SK-N-SH (cell line): ENCODE measurements around the gene FGF7. TPM values are rescaled to one million over a fixed set of nuclear protein-coding genes. Genes with fewer than 3 reads are reported as not detected.

Source experiments
- CTCF ChIA-PET: fragments of 300-600, 350-600 bp; formaldehyde crosslinking; extraction: SDS; loops from one replicate; lab custom pipeline; 2021; lab: Yijun Ruan, JAX
- POLR2A ChIA-PET: fragments of 350-600 bp; sonication (Branson Sonifier 250); formaldehyde crosslinking; extraction: SDS; loops from one replicate; lab custom pipeline; 2020; ENCODE audit warnings: antibody characterized with exemption, inconsistent platforms; lab: Yijun Ruan, JAX
- DNase-seq: peaks from one replicate; pipeline ENCODE4 v3.0.0; 2012
- H2AFZ ChIP-seq: fragments of 200-600 bp; sonication (generic); 2 replicates; pipeline ENCODE4 v1.8.1; 2016; ENCODE audit warnings: antibody characterized with exemption, mild to moderate bottlenecking, low read depth
- H3F3A ChIP-seq: fragments of 200-600 bp; sonication (generic); replicated peaks from 2 replicates; pipeline ENCODE3; 2016; ENCODE audit warnings: antibody characterized with exemption, mild to moderate bottlenecking; ENCODE audit not compliant: insufficient read depth
- H3K27ac ChIP-seq, 2 experiments: fragments of 200-500 bp in 1 of 2; fragments of 200-600 bp in 1 of 2; sonication (Bioruptor generic) in 1 of 2; sonication (generic), shearing (Covaris generic) in 1 of 2; 2 replicates each; pipeline versions ENCODE4 v1.5.1 to v1.6.1; 2014 to 2016; ENCODE audit warnings: low read depth in 2 of 2, inconsistent platforms in 1 of 2, low read length in 1 of 2, mild to moderate bottlenecking in 1 of 2, mixed read lengths in 1 of 2
- H3K27me3 ChIP-seq: fragments of 200-600 bp; sonication (generic), shearing (Covaris generic); 2 replicates; pipeline ENCODE4 v1.6.1; 2016; ENCODE audit warnings: mixed run types; ENCODE audit not compliant: insufficient read depth
- H3K36me3 ChIP-seq, 2 experiments: fragments of 200-500 bp in 1 of 2; fragments of 200-600 bp in 1 of 2; sonication (Bioruptor generic) in 1 of 2; sonication (generic) in 1 of 2; replicated peaks in 1 of 2; 2 replicates each; pipeline versions ENCODE3 to v1.5.1; 2014 to 2016; ENCODE audit warnings: low read length in 1 of 2, mild to moderate bottlenecking in 1 of 2; ENCODE audit not compliant: insufficient read depth in 2 of 2, control insufficient read depth in 1 of 2
- H3K4me1 ChIP-seq, 2 experiments: fragments of 200-500 bp in 1 of 2; fragments of 200-600 bp in 1 of 2; sonication (Bioruptor generic) in 1 of 2; sonication (generic), shearing (Covaris generic) in 1 of 2; 2 replicates each; pipeline versions ENCODE4 v1.5.1 to v1.6.1; 2014 to 2016; ENCODE audit warnings: low read depth in 1 of 2, low read length in 1 of 2, mixed run types in 1 of 2; ENCODE audit not compliant: insufficient read depth in 2 of 2, control insufficient read depth in 1 of 2
- H3K4me2 ChIP-seq: fragments of 200-600 bp; sonication (generic), shearing (Covaris generic); 2 replicates; pipeline ENCODE4 v1.6.1; 2017; ENCODE audit warnings: mixed run types
- H3K4me3 ChIP-seq, 2 experiments: fragments of 200-500 bp in 1 of 2; fragments of 200-600 bp in 1 of 2; sonication (Bioruptor generic) in 1 of 2; sonication (generic), shearing (Covaris generic) in 1 of 2; 2 replicates each; pipeline versions ENCODE4 v1.5.1 to v1.8.1; 2014 to 2016; ENCODE audit warnings: low read depth in 2 of 2, inconsistent platforms in 1 of 2, low read length in 1 of 2, mild to moderate bottlenecking in 1 of 2, mixed read lengths in 1 of 2, moderate library complexity in 1 of 2
- H3K79me2 ChIP-seq: fragments of 200-600 bp; sonication (generic); 2 replicates; pipeline ENCODE4 v1.8.1; 2017; ENCODE audit warnings: mild to moderate bottlenecking; ENCODE audit not compliant: insufficient read depth
- H3K9ac ChIP-seq: fragments of 200-600 bp; sonication (generic); 2 replicates; pipeline ENCODE4 v1.6.1; 2017; ENCODE audit warnings: mixed run types
- H3K9me2 ChIP-seq: fragments of 200-600 bp; sonication (generic); 2 replicates; pipeline ENCODE4 v1.6.1; 2017; ENCODE audit warnings: mixed run types
- H3K9me3 ChIP-seq: fragments of 200-600 bp; sonication (generic); 2 replicates; pipeline ENCODE4 v1.6.1; 2017; ENCODE audit warnings: mixed run types, mild to moderate bottlenecking, moderate library complexity
- H4K20me1 ChIP-seq: fragments of 200-600 bp; sonication (generic); 2 replicates; pipeline ENCODE4 v1.6.1; 2017; ENCODE audit warnings: mild to moderate bottlenecking, mixed run types; ENCODE audit not compliant: insufficient read depth
- CHD2 ChIP-seq: fragments of 150-350 bp; IDR thresholded peaks from 2 replicates; pipeline ENCODE4 v1.6.1; 2018; ENCODE audit warnings: low read length; ENCODE audit not compliant: partially characterized antibody
- CTCF ChIP-seq: fragments of 200-600 bp; sonication (generic); IDR thresholded peaks from 2 replicates; pipeline ENCODE4 v1.6.1; 2017; ENCODE audit warnings: antibody characterized with exemption, mild to moderate bottlenecking, moderate library complexity
- FOSL2 ChIP-seq: IDR thresholded peaks from 2 replicates; pipeline ENCODE4 v1.4.0; 2012; ENCODE audit warnings: low read depth, mild to moderate bottlenecking, moderate library complexity, borderline replicate concordance
- FOXJ3 ChIP-seq: sonication (generic); formaldehyde crosslinking; IDR thresholded peaks from 2 replicates; pipeline ENCODE4 v1.5.1; 2020; ENCODE audit warnings: mild to moderate bottlenecking, missing genetic modification reagents
- FOXM1 ChIP-seq: IDR thresholded peaks from 2 replicates; pipeline ENCODE4 v1.4.0; 2012; ENCODE audit warnings: low read depth, mild to moderate bottlenecking
- GABPA ChIP-seq: IDR thresholded peaks from 2 replicates; pipeline ENCODE4 v1.4.0; 2012; ENCODE audit warnings: low read depth, mild to moderate bottlenecking
- IRF3 ChIP-seq: fragments of 150-350 bp; IDR thresholded peaks from 2 replicates; pipeline ENCODE4 v1.6.1; 2016; ENCODE audit warnings: mild to moderate bottlenecking, low read depth, low read length
- JUND ChIP-seq: IDR thresholded peaks from 2 replicates; pipeline ENCODE4 v1.4.0; 2012
- MAX ChIP-seq: IDR thresholded peaks from 2 replicates; pipeline ENCODE4 v1.4.0; 2012; ENCODE audit warnings: low read depth
- NRF1 ChIP-seq: IDR thresholded peaks from 2 replicates; pipeline ENCODE4 v1.6.1; 2012; ENCODE audit warnings: low read depth, mild to moderate bottlenecking, low read length
- RCOR1 ChIP-seq: fragments of 150-350 bp; IDR thresholded peaks from 2 replicates; pipeline ENCODE4 v1.6.1; 2017; ENCODE audit warnings: antibody characterized with exemption, low read length
- REST ChIP-seq: IDR thresholded peaks from 2 replicates; pipeline ENCODE4 v1.6.1; 2012; ENCODE audit warnings: mild to moderate bottlenecking, low read depth, low read length, moderate library complexity
- RXRA ChIP-seq: IDR thresholded peaks from 2 replicates; pipeline ENCODE4 v1.4.0; 2012; ENCODE audit warnings: low read depth, mild to moderate bottlenecking, borderline replicate concordance
- SIN3A ChIP-seq: IDR thresholded peaks from 2 replicates; pipeline ENCODE4 v1.6.1; 2012; ENCODE audit warnings: low read depth, mild to moderate bottlenecking, low read length, moderate library complexity, borderline replicate concordance
- TCF12 ChIP-seq: IDR thresholded peaks from 2 replicates; pipeline ENCODE4 v1.4.0; 2012
- polyA plus RNA-seq, 3 experiments: library from polyadenylated mRNA; depleted of rRNA; stranded (reverse); fragments of >200 nt; gene quantifications; 2 replicates each; pipeline ENCODE4 v1.2.3, GENCODE V29; 2012

The FGF7 gene
- polyA plus RNA-seq, 1 of the 3 experiments (the other 2 are of a cell fraction) = 0.25 TPM

GRCh38 chr15:49382394-49382793, 40.6 kb upstream of the FGF7 start:
- Histone ChIP-seq H3K4me2 (no peak overlapping the region), H3K36me3 (no peaks in the 10 kb centered on the region), H4K20me1 (no peaks in the 10 kb centered on the region), H2AFZ (no peak overlapping the region), H3K79me2 (no peaks in the 10 kb centered on the region), H3K9ac (no peak overlapping the region), H3K9me2 (no peaks in the 10 kb centered on the region), H3K27me3 (no peaks in the 10 kb centered on the region), H3K27ac (no peak overlapping the region), H3K9me3 (no peaks in the 10 kb centered on the region), H3K4me1 (no peaks in the 10 kb centered on the region; a peak in 1 of 4 replicates), H3K4me3 (no peak overlapping the region), H3F3A (no peaks in the 10 kb centered on the region)
- CTCF ChIA-PET = interaction anchor here (1.0 kb wide), 1 partner anchor 28 kb away, joined by 3 read pairs; no protein-coding TSS in a partner anchor
- DNase-seq = no peak
- POLR2A ChIA-PET = no interaction called here
- TF ChIP-seq REST (no peak), FOSL2 (no peak), TCF12 (no peak), MAX (no peak), FOXM1 (no peak), GABPA (no peak), RXRA (no peak), NRF1 (no peak), RCOR1 (no peak), CHD2 (no peak), IRF3 (no peak), FOXJ3 (CRISPR knock-in tag) (no peak), CTCF (no peak), JUND (no peak), SIN3A (no peak)
